Right renal cortex interstitium (tissue), 3 donors: ENCODE measurements around the gene PPP2R3A. TPM values are rescaled to one million over a fixed set of nuclear protein-coding genes. Genes with fewer than 3 reads are reported as not detected.
"Not testable (repeated sequence)": the region's sequence is repeated elsewhere in the genome, so short reads cannot be mapped to it uniquely, and the experiment has no call there.

ENCODE experiments used
- DNase-seq, 3 donors: peaks; one replicate each; pipeline ENCODE4 v3.0.0-alpha.2; 2013; ENCODE audit warnings: low read depth in 3 of 3, low spot score in 2 of 3
- polyA plus RNA-seq, 3 donors: library from polyadenylated mRNA; unstranded; fragments of 120-200 nt; gene quantifications; one replicate each; pipeline ENCODE4 v1.2.1, GENCODE V29; 2013; ENCODE audit not compliant: insufficient read length in 3 of 3

The PPP2R3A gene
- polyA plus RNA-seq, 3 donors: 23.2 to 26.9 (median 24.5) TPM

- DNase-seq: no peak
Observed at GRCh38 chr3:136141291-136141785, 175.8 kb downstream of the PPP2R3A start.

- DNase-seq: no peak
Observed at GRCh38 chr3:136141891-136142290, 176.4 kb downstream of the PPP2R3A start.

GRCh38 chr3:136142592-136142991 lies 177.1 kb downstream of the PPP2R3A start:
- DNase-seq: no peak

GRCh38 chr3:136144397-136144796 lies 178.9 kb downstream of the PPP2R3A start:
- DNase-seq: not testable (repeated sequence)

- DNase-seq: no peak
Observed at GRCh38 chr3:136146981-136147729, 181.6 kb downstream of the PPP2R3A start.

GRCh38 chr3:136149667-136150066 lies 184.1 kb downstream of the PPP2R3A start:
- no peak for DNase-seq

- no peak for DNase-seq
Observed at GRCh38 chr3:136151219-136151618, 185.7 kb downstream of the PPP2R3A start.

GRCh38 chr3:136152176-136152843 lies 186.8 kb downstream of the PPP2R3A start:
- no peak for DNase-seq

- DNase-seq: no peak
Observed at GRCh38 chr3:136152963-136153362, 187.4 kb downstream of the PPP2R3A start.

- no peak for DNase-seq
Observed at GRCh38 chr3:136161516-136161915, 196.0 kb downstream of the PPP2R3A start.

- DNase-seq: no peak
Observed at GRCh38 chr3:136162322-136162721, 196.8 kb downstream of the PPP2R3A start.

- DNase-seq: not testable (repeated sequence)
Observed at GRCh38 chr3:136163607-136164006, 198.1 kb downstream of the PPP2R3A start.

GRCh38 chr3:136166507-136166906 lies 201.0 kb downstream of the PPP2R3A start:
- no peak for DNase-seq

- not testable (repeated sequence) for DNase-seq
Observed at GRCh38 chr3:136168236-136168635, 202.7 kb downstream of the PPP2R3A start.

- DNase-seq: no peak
Observed at GRCh38 chr3:136171097-136171542, 205.6 kb downstream of the PPP2R3A start.

- DNase-seq: no peak
Observed at GRCh38 chr3:136173939-136174490, 208.5 kb downstream of the PPP2R3A start.

GRCh38 chr3:136177876-136178275 lies 212.3 kb downstream of the PPP2R3A start:
- DNase-seq: no peak

GRCh38 chr3:136181741-136182140 lies 216.2 kb downstream of the PPP2R3A start:
- no peak for DNase-seq

GRCh38 chr3:136184703-136185102 lies 219.2 kb downstream of the PPP2R3A start:
- DNase-seq: no peak

- DNase-seq: no peak
Observed at GRCh38 chr3:136186344-136186743, 220.8 kb downstream of the PPP2R3A start.

- no peak for DNase-seq
Observed at GRCh38 chr3:136186846-136187245, 221.3 kb downstream of the PPP2R3A start.

GRCh38 chr3:136187868-136188267 lies 222.3 kb downstream of the PPP2R3A start:
- no peak for DNase-seq
